A549 (cell line): ENCODE measurements around the gene PPP3CB. TPM values are rescaled to one million over a fixed set of nuclear protein-coding genes. Genes with fewer than 3 reads are reported as not detected.
"Not testable (repeated sequence)": the region's sequence is repeated elsewhere in the genome, so short reads cannot be mapped to it uniquely, and the experiment has no call there.

ENCODE experiments used
- ATAC-seq, 2 experiments: fragments of 200-7000 bp in 1 of 2; fragments of >200 bp in 1 of 2; cut with Nextera tagmentation in 1 of 2; cut with Tn5 transposase in 1 of 2; 3 replicates each; pipeline versions ENCODE4 v1.8.0 to v1.9.1; 2018 to 2020; ENCODE audit warnings: mild to moderate bottlenecking in 1 of 2, moderate library complexity in 1 of 2
- CTCF ChIA-PET: fragments of 300-600 bp; sonication (Branson Sonifier 250); formaldehyde crosslinking; extraction: SDS; loops from one replicate; lab custom pipeline; 2021; ENCODE audit warnings: antibody characterized with exemption, inconsistent platforms; lab: Yijun Ruan, JAX
- POLR2A ChIA-PET: fragments of 350-600 bp; formaldehyde crosslinking; extraction: SDS; loops from one replicate; lab custom pipeline; 2021; ENCODE audit warnings: antibody characterized with exemption, inconsistent platforms; lab: Yijun Ruan, JAX
- DNase-seq, 2 experiments: peaks; one replicate each; pipeline versions ENCODE4 v3.0.0 to v3.0.0-alpha.2; 2011 to 2016; ENCODE audit warnings: low read depth in 1 of 2, low spot score in 1 of 2
- FAIRE-seq: peaks from 2 replicates; lab custom pipeline; 2011; peaks lifted over from hg19 to GRCh38; lab: Jason Lieb, UNC
- H3K27ac ChIP-seq, 2 experiments: fragments of >200 bp; sonication (Bioruptor Twin); formaldehyde crosslinking; 3 replicates each; pipeline ENCODE4 v1.5.1; 2016 to 2017
- H3K4me1 ChIP-seq: fragments of >200 bp; sonication (Bioruptor Twin); formaldehyde crosslinking; 3 replicates; pipeline ENCODE4 v1.6.1; 2016
- H3K4me2 ChIP-seq: fragments of >200 bp; sonication (Bioruptor Twin); formaldehyde crosslinking; 3 replicates; pipeline ENCODE4 v1.6.1; 2016
- H3K4me3 ChIP-seq: fragments of >200 bp; sonication (Bioruptor Twin); formaldehyde crosslinking; 3 replicates; pipeline ENCODE4 v1.5.1; 2016
- H3K9me3 ChIP-seq: fragments of >200 bp; sonication (Bioruptor Twin); formaldehyde crosslinking; 3 replicates; pipeline ENCODE4 v1.6.1; 2016
- EP300 ChIP-seq, 2 experiments: fragments of >200 bp; sonication (Bioruptor Twin); formaldehyde crosslinking; IDR thresholded peaks; 2 replicates in 1 of 2; 3 replicates in 1 of 2; pipeline ENCODE4 v1.6.1; 2016 to 2017
- FOXS1 ChIP-seq: fragments of 250-450 bp; sonication (Bioruptor Pico); IDR thresholded peaks from 2 replicates; pipeline ENCODE4 v1.5.0; 2020; ENCODE audit warnings: mild to moderate bottlenecking, moderate library complexity
- GATA3 ChIP-seq: IDR thresholded peaks from 2 replicates; pipeline ENCODE4 v1.6.1; 2012; ENCODE audit warnings: borderline replicate concordance
- HMGXB4 ChIP-seq: fragments of 250-450 bp; sonication (Bioruptor Pico); IDR thresholded peaks from 2 replicates; pipeline ENCODE4 v1.5.0; 2021; ENCODE audit warnings: mild to moderate bottlenecking, moderate library complexity, borderline replicate concordance
- JUN ChIP-seq, 2 experiments: fragments of >200 bp; sonication (Bioruptor Twin); formaldehyde crosslinking; IDR thresholded peaks; 2 replicates in 1 of 2; 3 replicates in 1 of 2; pipeline ENCODE4 v1.6.1; 2016 to 2017
- MAX ChIP-seq: IDR thresholded peaks from 2 replicates; pipeline ENCODE4 v1.6.1; 2012
- PBX3 ChIP-seq: IDR thresholded peaks from 2 replicates; pipeline ENCODE4 v1.6.1; 2012
- PHF8 ChIP-seq: fragments of 200-600 bp; sonication (generic); IDR thresholded peaks from 2 replicates; pipeline ENCODE4 v1.6.1; 2016; ENCODE audit warnings: low read depth, mild to moderate bottlenecking, antibody characterized with exemption, moderate library complexity, borderline replicate concordance
- RAD21 ChIP-seq, 2 experiments: fragments of >200 bp in 1 of 2; sonication (Bioruptor Twin) in 1 of 2; formaldehyde crosslinking in 1 of 2; IDR thresholded peaks in 1 of 2; conservative IDR thresholded peaks in 1 of 2; 2 replicates in 1 of 2; 3 replicates in 1 of 2; pipeline ENCODE4 v1.6.1; 2012 to 2018; ENCODE audit warnings: inconsistent platforms in 1 of 2
- RCOR1 ChIP-seq: fragments of 150-350 bp; IDR thresholded peaks from 2 replicates; pipeline ENCODE4 v1.6.1; 2014; ENCODE audit warnings: antibody characterized with exemption, low read length, low read depth
- RNF2 ChIP-seq: fragments of 200-600 bp; sonication (generic); IDR thresholded peaks from 2 replicates; pipeline ENCODE4 v1.6.1; 2016; ENCODE audit warnings: low read depth, mild to moderate bottlenecking, antibody characterized with exemption, moderate library complexity, borderline replicate concordance
- SMC3 ChIP-seq: fragments of >200 bp; sonication (Bioruptor Twin); formaldehyde crosslinking; IDR thresholded peaks from 3 replicates; pipeline ENCODE4 v1.6.1; 2018; ENCODE audit warnings: inconsistent platforms
- ZNF302 ChIP-seq: fragments of 250-450 bp; sonication (Bioruptor Pico); IDR thresholded peaks from 2 replicates; pipeline ENCODE4 v1.9.0; 2021; ENCODE audit warnings: inconsistent platforms, mild to moderate bottlenecking, moderate library complexity
- ZSCAN20 ChIP-seq: fragments of 250-450 bp; sonication (Bioruptor Pico); IDR thresholded peaks from 2 replicates; pipeline ENCODE4 v1.8.0; 2022; ENCODE audit warnings: mild to moderate bottlenecking, moderate library complexity
- WGBS: methylation state at CpG from one replicate; pipeline ENCODE4 v1.1.6; 2017; ENCODE audit errors: missing lambda C conversion rate; 5-methylcytosine and 5-hydroxymethylcytosine counted together
- polyA plus RNA-seq, 4 experiments: library from polyadenylated mRNA; depleted of rRNA in 3 of 4; stranded (reverse); fragments of >200 nt; fragmentation: RNase III in 1 of 4; extraction: RNeasy Plus Mini Kit Qiagen cat#74134 plus additional on column Dnase treatment in 1 of 4; gene quantifications; 2 replicates in 3 of 4; 3 replicates in 1 of 4; pipeline ENCODE4 v1.2.3, GENCODE V29; 2011 to 2017
- TF ChIP-seq, protein P1 (sequence below): fragments of 450-650 bp; IDR thresholded peaks from 2 replicates; pipeline ENCODE4 v1.6.1; 2014; ENCODE audit warnings: antibody characterized with exemption
- TF ChIP-seq, protein P2 (sequence below): fragments of >200 bp; sonication (Bioruptor Twin); formaldehyde crosslinking; IDR thresholded peaks from 3 replicates; pipeline ENCODE4 v1.5.1; 2016

The PPP3CB gene
- polyA plus RNA-seq, 2 of the 4 experiments (the other 2 are of a cell fraction): 20.8 to 25.4 TPM

DNA sequence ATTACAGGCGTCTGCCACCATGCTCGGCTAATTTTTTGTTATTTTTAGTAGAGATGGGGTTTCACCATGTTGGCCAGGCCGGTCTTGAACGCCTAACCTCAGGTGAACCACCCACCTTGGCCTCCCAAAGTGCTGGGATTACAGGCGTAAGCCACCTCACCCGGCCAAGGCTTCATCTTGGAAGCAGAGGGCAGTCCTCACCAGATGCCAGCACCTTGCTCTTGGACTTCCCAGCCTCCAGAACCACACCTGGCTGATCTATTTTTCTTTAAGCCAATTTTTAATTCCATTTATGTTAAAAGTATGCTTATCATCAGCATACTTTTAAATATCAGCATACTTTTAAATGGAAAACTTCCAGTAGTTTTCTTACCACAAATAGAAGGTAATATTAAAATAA, 94.2 kb downstream of the PPP3CB start:
- WGBS: 96% methylated on average over 6 of the region's 6 CpGs
- ChIA-PET CTCF (interaction anchor here (1.3 to 1.6 kb wide), 3 partner anchors 10 to 13 kb away, joined by 3 to 4 read pairs (median 4); partner anchors contain the start of gene ANXA7), POLR2A (no interaction called here)
- Histone ChIP-seq H3K4me3 (no peak overlapping the region), H3K4me1 (no peaks in the 10 kb centered on the region), H3K4me2 (no peak overlapping the region), H3K27ac (no peak overlapping the region), H3K9me3 (no peaks in the 10 kb centered on the region)
- DNase-seq (no peak), ATAC-seq (no peak), FAIRE-seq (no peak)
- no peak for TF ChIP-seq RCOR1
- no peak for TF ChIP-seq ZNF302 (CRISPR knock-in tag)
- no peak for TF ChIP-seq EP300 (IDR thresholded peaks at IDR 0.05)
- no peak for TF ChIP-seq MAX
- TF ChIP-seq PHF8: no peak
- no peak for TF ChIP-seq JUN (IDR thresholded peaks at IDR 0.05)
- TF ChIP-seq FOXS1: no peak

GRCh38 chr10:73399063-73399462, 96.8 kb downstream of the PPP3CB start:
- Histone ChIP-seq H3K4me3 (no peak overlapping the region), H3K27ac (no peak overlapping the region), H3K4me1 (no peaks in the 10 kb centered on the region), H3K9me3 (no peaks in the 10 kb centered on the region), H3K4me2 (no peak overlapping the region)
- WGBS: 76% methylated on average over 4 of the region's 4 CpGs
- ATAC-seq (no peak), DNase-seq (no peak), FAIRE-seq (no peak)
- TF ChIP-seq, protein P1, sequence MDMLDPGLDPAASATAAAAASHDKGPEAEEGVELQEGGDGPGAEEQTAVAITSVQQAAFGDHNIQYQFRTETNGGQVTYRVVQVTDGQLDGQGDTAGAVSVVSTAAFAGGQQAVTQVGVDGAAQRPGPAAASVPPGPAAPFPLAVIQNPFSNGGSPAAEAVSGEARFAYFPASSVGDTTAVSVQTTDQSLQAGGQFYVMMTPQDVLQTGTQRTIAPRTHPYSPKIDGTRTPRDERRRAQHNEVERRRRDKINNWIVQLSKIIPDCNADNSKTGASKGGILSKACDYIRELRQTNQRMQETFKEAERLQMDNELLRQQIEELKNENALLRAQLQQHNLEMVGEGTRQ: no peak
- no peak for TF ChIP-seq ZSCAN20
- TF ChIP-seq GATA3: no peak
- no peak for TF ChIP-seq HMGXB4 (CRISPR knock-in tag)
- TF ChIP-seq PBX3: no peak
- TF ChIP-seq RNF2: no peak
- no peak for TF ChIP-seq FOXS1
- CTCF ChIA-PET: interaction anchor here (1.1 kb wide), 1 partner anchor 10 kb away, joined by 4 read pairs; no protein-coding TSS in a partner anchor
- POLR2A ChIA-PET: no interaction called here

- CTCF ChIA-PET: interaction anchor here (0.7 to 1.3 kb wide), 6 partner anchors 9 to 156 kb away, joined by 3 to 5 read pairs (median 4); no protein-coding TSS in a partner anchor
- 92% methylated on average over 6 of the region's 6 CpGs for WGBS
- POLR2A ChIA-PET: interaction anchor here (0.6 kb wide), 1 partner anchor 12 kb away, joined by 11 read pairs; no protein-coding TSS in a partner anchor
- H3K27ac ChIP-seq: no peak overlapping the region
- H3K4me3 ChIP-seq: no peak overlapping the region
- FAIRE-seq (no peak), DNase-seq (peak; percentile 28 to 29), ATAC-seq (peak; percentile 81 to 84)
- no peaks in the 10 kb centered on the region for H3K9me3 ChIP-seq
- TF ChIP-seq RAD21 (conservative IDR thresholded peaks at IDR 0.05 in 1 of 2, IDR thresholded peaks at IDR 0.05 in 1 of 2) (0 out of 5 replicates have a peak, but pooled peaks of 1 of the 2 experiments have one; percentile 14), SMC3 (no peak), GATA3 (no peak)
- TF ChIP-seq, protein P2, sequence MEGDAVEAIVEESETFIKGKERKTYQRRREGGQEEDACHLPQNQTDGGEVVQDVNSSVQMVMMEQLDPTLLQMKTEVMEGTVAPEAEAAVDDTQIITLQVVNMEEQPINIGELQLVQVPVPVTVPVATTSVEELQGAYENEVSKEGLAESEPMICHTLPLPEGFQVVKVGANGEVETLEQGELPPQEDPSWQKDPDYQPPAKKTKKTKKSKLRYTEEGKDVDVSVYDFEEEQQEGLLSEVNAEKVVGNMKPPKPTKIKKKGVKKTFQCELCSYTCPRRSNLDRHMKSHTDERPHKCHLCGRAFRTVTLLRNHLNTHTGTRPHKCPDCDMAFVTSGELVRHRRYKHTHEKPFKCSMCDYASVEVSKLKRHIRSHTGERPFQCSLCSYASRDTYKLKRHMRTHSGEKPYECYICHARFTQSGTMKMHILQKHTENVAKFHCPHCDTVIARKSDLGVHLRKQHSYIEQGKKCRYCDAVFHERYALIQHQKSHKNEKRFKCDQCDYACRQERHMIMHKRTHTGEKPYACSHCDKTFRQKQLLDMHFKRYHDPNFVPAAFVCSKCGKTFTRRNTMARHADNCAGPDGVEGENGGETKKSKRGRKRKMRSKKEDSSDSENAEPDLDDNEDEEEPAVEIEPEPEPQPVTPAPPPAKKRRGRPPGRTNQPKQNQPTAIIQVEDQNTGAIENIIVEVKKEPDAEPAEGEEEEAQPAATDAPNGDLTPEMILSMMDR: peak; percentile 35
- no peak overlapping the region for H3K4me2 ChIP-seq
- no peaks in the 10 kb centered on the region for H3K4me1 ChIP-seq
Measured at GRCh38 chr10:73398024-73398423, 97.8 kb downstream of the PPP3CB start.

DNA sequence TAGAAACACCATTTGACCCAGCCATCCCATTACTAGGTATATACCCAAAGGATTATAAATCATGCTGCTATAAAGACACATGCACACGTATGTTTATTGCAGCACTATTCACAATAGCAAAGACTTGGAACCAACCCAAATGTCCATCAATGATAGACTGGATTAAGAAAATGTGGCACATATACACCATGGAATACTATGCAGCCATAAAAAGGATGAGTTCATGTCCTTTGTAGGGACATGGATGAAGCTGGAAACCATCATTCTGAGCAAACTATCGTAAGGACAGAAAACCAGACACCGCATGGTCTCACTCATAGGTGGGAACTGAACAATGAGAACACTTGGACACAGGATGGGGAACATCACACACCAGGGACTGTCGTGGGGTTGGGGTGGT, 101.5 kb downstream of the PPP3CB start:
- CTCF ChIA-PET, POLR2A ChIA-PET, H3K4me3 ChIP-seq, H3K4me2 ChIP-seq, FAIRE-seq, H3K27ac ChIP-seq, H3K4me1 ChIP-seq, ATAC-seq, DNase-seq, H3K9me3 ChIP-seq: not testable (repeated sequence)
- 96% methylated on average over 3 of the region's 4 CpGs for WGBS
